Measurements from ENCODE around the gene BOLL.
A peak's percentile ranks its signal among the peaks of the same experiment; 100 is the strongest.
"Not testable (repeated sequence)": the region's sequence is repeated elsewhere in the genome, so short reads cannot be mapped to it uniquely, and the experiment has no call there.

Gene BOLL, protein sequence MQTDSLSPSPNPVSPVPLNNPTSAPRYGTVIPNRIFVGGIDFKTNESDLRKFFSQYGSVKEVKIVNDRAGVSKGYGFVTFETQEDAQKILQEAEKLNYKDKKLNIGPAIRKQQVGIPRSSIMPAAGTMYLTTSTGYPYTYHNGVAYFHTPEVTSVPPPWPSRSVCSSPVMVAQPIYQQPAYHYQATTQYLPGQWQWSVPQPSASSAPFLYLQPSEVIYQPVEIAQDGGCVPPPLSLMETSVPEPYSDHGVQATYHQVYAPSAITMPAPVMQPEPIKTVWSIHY

DNA sequence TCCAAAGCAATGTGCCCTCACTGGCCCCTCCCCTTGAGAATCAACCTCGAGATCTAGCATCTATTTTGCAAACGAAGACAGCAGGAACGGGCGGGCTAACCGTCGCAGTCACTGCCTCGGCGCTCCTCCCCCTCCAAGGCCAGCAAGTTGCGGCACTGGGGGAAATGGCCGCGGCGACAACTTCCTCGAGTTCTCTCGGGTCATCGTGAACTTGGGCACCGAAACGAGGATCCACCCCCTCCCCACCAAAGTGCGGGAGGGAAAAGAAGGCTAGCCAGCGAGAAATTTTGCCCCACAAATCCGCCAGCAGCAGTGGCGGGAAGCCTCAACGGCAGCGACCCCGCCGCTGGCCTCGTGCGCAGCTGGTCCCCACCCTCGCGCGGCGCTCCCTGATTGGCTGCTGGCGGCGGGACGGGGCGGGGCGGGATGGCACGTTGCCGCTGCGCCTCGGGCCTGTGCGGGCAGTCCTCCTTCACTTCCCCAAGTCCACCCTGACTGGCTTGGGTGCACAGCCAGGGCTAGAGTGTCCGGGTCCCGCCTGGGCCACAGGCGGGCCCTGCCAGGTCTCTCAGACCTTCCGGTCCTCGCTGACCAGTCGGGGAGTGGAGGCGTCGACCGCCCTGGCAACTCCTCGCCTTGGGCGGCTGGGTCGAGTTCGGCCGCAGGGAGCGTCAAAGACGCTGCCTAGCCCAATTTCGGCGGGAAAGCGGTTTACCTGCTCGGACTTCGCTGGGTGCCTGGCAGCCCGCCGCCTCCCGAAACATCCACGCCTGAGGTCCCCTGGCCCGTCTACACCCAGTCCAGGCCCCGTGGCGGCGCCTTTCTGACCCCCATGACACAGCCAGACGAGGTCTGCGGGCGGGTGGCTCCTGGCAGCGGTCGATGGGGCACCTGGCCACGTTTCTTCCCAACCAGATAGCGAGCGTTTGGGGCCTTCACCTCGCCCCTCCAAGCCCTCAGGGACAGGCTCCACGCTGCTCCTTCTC, at the start of gene BOLL:
BOLL (minus strand) TSS at position 364 of the 986 bp plus-strand sequence. CDS start 3,469 bp downstream, outside the sequence.
- DNase-seq: no peak

- DNase-seq: not testable (repeated sequence)
These were observed 49.7 kb upstream of the BOLL start for GRCh38 chr2:197834771-197835170.

- no peak for DNase-seq
These were observed 43.5 kb upstream of the BOLL start for GRCh38 chr2:197828464-197829135.

GRCh38 chr2:197827618-197828017, 42.5 kb upstream of the BOLL start:
- no peak for DNase-seq

DNA sequence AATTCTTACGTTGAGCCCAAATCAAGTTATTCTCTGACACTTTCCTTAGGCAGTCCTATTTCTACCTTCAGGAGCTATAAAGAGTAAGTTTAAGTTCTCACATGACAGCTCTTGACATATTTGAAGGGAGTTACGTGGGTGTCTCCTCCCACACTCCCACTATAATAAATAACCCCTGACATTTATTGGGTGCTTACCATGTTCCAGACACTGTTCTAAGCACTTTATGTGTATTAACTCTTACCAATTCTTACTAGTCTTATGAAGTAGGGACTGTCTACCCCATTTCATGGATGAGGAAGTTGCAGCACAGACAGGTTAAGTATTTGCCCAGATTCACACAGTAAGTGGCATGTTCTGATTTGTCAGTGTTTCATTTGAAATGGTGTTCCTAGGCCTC, 37.2 kb upstream of the BOLL start:
- DNase-seq: no peak

DNA sequence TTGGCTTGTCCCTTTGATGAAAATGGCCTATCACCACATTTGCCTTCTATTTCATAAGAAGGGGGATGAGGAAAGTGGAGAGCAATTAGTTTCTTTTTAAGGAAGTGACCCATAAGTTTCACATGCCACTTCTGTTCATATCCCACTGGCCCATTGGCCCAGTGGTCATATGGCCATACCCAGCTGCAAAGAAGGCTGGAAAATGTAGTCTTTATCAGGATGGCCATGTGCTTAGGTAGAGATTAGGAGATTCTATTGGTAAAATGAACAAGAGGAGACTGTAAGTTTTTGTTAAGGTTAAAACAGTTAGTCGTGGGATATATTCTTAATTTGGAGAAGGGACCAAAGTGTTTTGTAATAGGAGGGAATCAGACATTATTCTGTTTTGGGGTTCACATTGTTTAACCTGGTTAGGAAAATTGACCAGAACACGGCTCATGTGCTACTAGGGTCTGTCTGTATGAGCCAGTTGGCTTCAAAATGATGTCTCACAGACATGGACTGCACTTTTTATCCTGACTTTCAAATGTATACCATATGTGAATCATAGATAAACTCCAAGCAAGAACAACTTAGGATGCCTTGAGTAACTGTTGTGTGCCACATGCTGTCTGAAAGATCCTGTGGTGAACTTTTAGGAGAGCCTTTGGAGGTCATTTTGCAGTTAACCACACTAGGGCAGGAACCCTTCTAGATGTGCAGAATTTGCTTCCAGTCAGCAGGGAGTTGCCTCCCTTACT, 36.6 kb upstream of the BOLL start:
- DNase-seq: no peak

GRCh38 chr2:197814526-197814925, 29.4 kb upstream of the BOLL start:
- DNase-seq: no peak

- DNase-seq: peak in 1 of 2 experiments; percentile 32
These were observed 28.1 kb upstream of the BOLL start for GRCh38 chr2:197813093-197813787.

GRCh38 chr2:197810491-197810890, 25.4 kb upstream of the BOLL start:
- no peak for DNase-seq

DNA sequence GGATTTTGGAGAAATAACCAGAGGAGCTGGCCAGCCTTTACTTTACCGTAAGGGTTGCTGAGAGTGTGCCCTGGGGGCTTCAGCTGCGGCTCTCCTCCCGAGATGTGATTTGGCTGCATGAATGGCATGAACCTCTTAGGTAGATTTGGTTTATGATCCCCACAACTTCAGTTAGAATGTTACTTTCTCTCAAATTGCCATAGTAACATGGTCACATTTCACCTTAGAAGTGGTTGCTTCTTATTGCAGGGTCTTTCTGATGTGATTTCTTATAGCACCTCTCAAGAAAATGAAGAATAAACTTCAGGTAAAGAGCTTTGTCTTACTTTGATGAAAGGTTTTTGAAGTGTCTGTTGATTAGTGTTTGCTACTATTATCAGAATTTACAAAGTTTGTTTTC, 24.9 kb upstream of the BOLL start:
- no peak for DNase-seq

DNA sequence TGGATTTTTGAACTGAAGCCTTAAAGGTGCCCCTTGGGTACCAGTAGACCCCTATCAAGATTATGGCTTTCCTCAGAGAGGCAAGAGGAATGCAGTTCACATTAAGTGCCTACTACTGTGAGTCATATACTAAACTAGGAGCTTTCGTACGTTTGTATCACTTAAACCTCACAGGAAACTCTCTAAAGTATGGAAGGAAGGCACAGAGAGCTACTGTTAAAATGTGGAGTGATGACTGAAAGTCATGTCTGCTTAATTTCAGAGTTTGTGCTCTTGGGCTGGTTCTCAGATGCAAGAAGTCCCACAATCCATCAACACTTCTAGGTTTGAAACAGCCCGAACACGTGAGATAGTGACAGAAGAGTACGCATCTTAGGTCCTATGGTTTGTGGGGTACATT, 23.9 kb upstream of the BOLL start:
- DNase-seq: no peak

GRCh38 chr2:197805715-197806633, 20.9 kb upstream of the BOLL start:
- DNase-seq: peak; percentile 25 to 50

GRCh38 chr2:197804758-197805714, 19.9 kb upstream of the BOLL start:
- no peak for DNase-seq

DNA sequence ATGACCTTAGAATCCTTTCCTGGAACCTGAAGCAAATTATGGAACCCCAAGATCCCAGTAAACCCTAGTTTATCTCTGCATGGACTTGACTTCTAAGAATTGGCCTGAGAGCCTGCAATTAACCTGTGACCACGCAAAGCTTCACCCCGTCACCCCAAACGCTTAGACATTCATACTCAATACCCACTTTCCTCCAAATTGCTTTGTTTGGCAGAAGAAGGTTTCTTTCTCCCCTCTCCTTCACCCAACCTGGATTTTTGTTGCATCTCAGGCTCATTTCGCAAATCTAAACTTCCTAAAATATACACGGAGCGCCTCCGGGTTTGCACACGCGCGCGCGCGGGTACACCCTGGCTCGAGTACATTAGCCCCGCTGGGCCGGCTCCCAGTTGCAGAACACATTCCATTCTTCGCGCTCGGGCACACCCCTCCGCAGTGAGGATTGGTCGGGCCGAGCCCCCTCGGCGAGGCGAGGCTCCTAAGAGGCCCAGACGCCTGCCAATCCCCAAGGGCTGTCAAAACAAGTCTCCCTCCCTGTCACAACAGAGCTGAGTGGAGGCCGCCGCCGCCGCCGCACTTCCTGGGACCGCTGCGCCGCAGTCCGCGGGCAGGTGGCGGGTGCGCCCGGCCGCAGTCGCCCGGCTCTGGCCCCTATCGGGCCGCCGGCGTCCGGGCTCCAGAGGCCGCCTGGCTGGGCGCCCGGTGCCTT, 19.1 kb upstream of the BOLL start, which contains the start of gene PLCL1:
PLCL1 (plus strand) TSS at position 545 of the 709 bp plus-strand sequence.
- no peak for DNase-seq

- DNase-seq: peak; percentile 55 to 60
These were observed 17.9 kb upstream of the BOLL start for GRCh38 chr2:197803033-197803444.

DNA sequence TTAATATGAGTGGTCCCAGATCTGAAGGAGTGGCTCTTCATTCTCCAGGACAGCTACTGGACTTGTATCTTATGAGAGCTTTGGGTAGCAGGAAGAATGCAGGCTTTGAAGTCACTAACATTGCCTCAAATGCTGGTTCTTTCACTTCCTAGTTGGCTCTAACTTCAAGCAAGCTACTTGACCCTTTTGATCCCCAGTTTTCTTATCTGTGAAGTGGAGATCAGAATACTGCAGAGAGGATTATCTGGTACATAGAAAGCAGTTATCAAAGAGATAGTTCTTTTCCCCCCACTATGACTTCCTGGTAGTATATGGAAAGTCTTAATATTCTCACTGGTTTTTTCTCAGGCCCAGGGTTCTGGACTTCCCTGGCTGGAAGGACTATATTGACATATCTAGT, 15.9 kb upstream of the BOLL start:
- no peak for DNase-seq

GRCh38 chr2:197800091-197800490, 15.0 kb upstream of the BOLL start:
- no peak for DNase-seq

- no peak for DNase-seq
These were observed 13.9 kb upstream of the BOLL start for GRCh38 chr2:197799068-197799467.

DNA sequence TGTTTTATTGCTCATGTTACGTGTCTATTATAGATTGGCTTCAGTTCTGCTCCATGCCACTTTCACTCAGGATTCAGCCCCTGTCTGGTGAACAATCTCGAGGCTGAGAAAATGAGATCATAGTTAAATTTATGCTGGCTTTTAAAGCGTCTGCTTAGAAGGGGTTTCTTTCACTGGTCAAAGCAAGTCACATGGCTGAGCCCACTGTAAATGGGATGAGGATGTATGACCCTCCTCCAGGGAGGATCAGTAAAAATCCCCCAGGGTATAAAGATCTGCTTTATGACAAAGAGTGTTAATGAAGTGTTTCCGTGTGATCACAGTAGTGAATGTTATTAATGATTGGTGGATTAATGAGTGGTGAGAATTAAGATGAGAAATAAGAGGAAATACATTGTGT, 13.1 kb upstream of the BOLL start:
- DNase-seq: no peak
